GM18498 (cell line): Measurements from ENCODE around the gene RENBP.

Source experiments
- ATAC-seq: cut with Tn5 transposase; IDR thresholded peaks from one replicate; pipeline ENCODE4 v1.9.1; 2021; ENCODE audit warnings: mild to moderate bottlenecking, moderate library complexity; ENCODE audit not compliant: unreplicated experiment

RENBP gene

GRCh38 chrX:153921511-153922446, 22.7 kb downstream of the RENBP start:
- no peak for ATAC-seq

GRCh38 chrX:153921070-153921469, 23.4 kb downstream of the RENBP start:
- no peak for ATAC-seq

DNA sequence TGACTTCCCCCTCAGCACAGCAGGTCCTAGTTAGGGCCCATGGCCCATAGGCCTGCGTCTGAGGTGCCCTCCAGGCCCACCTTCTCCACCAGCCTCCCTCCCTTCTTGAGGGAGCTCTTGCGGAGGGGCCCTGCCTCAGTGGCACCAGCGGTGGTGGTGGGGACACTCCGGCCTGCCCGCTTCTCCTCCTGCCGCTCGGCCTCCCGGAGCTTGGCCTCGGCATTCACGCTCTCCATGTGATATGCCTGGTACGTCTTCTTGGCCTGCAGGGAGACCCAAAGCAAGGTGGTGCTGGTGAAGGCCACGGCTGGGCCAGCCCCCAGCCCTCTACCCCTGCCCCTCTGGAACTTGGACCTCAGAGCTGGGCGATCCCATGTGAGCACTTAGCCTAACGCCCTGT, 23.9 kb downstream of the RENBP start:
- ATAC-seq = no peak

GRCh38 chrX:153919281-153919680, 25.2 kb downstream of the RENBP start:
- no peak for ATAC-seq

DNA sequence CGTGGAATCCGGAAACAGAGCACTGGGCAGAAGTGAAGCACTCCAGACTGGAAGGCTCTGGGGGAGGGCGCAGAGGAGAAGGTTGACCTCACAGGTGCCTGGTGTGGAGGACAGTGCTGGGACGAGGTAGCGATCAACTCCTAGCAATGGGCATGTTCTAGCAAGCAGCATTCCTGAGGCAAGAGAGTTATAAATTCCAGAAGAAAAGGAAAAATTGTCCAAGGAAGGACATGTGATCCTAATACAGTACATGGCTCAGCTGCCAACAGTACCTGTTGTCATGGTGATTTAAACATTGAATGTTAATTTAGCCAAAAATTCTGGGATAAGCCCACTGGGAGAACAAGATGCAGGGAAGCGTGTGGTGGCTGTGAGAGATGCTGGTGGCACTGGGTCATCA, 26.6 kb downstream of the RENBP start:
- ATAC-seq = no peak

DNA sequence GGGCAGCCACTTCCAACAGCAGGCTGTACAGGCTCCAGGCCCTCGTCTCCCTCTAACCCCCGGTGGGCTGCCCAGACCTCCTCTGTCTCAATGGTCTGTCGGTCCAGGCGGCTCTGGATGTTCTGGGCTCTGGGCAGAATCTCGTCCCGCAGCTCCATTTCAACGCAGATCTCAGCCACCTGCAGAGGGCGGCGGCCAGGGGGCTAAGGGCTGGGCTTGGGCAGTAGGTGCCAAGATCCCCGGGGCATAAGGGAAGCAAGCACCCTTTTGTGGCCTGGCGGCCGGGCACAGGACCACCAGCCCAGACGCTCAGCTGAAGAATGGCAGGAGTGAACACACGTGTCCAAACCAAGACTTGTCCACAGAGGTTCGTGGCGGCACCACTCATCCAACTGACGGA, 30.7 kb downstream of the RENBP start:
- no peak for ATAC-seq

GRCh38 chrX:153913211-153913610, 31.2 kb downstream of the RENBP start:
- ATAC-seq = no peak

DNA sequence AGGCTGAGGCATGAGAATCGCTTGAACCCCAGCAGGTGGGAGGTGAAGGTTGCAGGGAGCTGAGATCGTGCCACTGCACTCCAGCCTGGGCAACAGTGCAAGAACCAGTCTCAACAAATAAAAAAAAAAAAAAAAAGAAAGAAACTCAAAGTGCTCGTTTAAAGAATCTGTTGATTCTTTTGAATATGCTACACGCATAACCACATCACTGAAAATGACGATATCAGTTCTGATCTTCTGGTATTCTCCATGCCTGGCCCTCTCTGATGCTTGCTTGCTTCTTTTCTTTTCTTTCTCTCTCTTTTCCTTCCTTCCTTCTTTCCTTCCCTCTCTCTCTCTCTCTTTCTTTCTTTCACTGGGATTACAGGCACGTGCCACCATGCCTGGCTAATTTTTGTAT, 32.6 kb downstream of the RENBP start:
- ATAC-seq = no peak

- ATAC-seq = no peak
Measured at GRCh38 chrX:153910446-153910845, 34.0 kb downstream of the RENBP start.

- no peak for ATAC-seq
Measured at GRCh38 chrX:153909980-153910360, 34.5 kb downstream of the RENBP start.

DNA sequence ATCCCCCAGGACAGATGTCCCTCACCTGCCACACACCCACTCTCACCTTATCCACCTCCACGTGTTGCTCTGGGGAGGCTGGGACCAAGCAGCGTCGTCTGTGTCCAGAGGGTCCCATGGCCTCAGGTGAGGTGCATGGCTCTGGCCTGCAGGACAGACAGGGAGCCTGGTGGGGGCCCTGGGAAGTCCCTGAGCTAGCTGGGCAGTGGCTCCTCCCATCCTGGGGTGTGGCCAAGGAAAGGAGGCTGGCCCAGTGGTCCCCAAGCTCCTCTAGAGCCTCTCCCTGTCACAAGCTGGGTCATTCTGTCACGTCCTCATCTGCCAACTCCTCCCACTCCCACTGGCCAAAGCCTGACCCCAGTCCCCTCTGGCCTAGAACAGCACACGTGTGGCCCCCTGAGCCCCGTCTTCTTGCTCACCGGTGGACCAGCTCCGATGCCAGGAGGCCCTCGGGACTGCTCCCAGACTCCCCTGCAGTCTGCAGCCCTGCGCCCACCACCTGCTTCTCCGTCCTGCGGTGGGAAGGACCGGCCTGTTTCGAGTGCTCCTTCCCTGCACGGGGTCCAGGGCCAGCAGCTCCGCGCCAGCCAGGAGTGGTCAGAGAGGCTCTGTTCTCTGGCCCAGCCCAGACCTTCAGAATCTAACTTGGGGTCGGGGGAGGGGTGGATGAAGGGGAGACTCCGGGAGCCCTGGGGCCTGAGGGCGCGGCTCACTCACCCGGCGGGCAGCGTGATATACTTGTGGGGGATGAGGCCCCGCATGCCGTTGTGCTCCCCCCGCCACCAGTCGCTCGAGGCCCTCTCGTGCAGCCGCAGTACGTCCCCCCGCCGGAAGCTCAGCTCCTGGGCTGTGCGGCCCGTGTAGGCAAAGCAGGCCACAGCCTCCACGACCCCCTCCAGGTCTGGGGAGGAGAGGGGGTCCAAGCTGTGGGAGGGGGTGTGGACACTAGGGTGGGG, 35.1 kb downstream of the RENBP start:
- ATAC-seq = no peak

GRCh38 chrX:153908219-153908860, 36.1 kb downstream of the RENBP start:
- ATAC-seq = no peak

DNA sequence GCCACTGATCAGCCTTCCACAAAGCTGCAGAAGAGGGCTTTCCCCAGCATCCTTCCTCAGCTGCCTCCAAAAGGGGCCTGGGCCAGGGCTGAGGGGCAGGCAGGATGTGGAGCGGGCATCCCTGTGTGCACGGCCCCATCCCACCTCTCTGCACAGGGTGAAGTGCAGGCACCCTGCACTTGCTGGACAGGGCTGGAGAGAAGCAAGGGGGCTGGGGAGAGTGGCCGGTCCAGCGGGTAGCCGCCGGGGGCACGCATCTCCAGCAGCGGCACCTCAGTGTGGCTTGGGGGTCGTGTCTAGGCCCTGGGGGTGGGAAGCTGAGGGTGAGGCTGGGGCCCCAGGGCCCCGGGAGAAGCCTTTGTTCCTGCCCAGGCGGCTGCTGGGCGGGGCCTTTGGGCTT, 37.0 kb downstream of the RENBP start:
- no peak for ATAC-seq

DNA sequence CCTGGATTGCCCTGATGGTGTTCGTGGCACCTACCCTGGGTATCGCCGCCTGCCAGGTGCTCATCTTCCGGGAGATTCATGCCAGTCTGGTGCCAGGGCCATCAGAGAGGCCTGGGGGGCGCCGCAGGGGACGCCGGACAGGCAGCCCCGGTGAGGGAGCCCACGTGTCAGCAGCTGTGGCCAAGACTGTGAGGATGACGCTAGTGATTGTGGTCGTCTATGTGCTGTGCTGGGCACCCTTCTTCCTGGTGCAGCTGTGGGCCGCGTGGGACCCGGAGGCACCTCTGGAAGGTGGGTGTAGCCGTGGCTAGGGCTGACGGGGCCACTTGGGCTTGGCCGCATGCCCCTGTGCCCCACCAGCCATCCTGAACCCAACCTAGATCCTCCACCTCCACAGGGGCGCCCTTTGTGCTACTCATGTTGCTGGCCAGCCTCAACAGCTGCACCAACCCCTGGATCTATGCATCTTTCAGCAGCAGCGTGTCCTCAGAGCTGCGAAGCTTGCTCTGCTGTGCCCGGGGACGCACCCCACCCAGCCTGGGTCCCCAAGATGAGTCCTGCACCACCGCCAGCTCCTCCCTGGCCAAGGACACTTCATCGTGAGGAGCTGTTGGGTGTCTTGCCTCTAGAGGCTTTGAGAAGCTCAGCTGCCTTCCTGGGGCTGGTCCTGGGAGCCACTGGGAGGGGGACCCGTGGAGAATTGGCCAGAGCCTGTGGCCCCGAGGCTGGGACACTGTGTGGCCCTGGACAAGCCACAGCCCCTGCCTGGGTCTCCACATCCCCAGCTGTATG, 38.1 kb downstream of the RENBP start:
- no peak for ATAC-seq

DNA sequence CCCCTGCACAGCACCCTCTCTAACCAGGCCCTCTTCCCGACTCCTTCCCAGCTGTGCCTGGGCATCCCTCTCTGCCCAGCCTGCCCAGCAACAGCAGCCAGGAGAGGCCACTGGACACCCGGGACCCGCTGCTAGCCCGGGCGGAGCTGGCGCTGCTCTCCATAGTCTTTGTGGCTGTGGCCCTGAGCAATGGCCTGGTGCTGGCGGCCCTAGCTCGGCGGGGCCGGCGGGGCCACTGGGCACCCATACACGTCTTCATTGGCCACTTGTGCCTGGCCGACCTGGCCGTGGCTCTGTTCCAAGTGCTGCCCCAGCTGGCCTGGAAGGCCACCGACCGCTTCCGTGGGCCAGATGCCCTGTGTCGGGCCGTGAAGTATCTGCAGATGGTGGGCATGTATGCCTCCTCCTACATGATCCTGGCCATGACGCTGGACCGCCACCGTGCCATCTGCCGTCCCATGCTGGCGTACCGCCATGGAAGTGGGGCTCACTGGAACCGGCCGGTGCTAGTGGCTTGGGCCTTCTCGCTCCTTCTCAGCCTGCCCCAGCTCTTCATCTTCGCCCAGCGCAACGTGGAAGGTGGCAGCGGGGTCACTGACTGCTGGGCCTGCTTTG, 38.9 kb downstream of the RENBP start:
- ATAC-seq = no peak

- no peak for ATAC-seq
Measured at GRCh38 chrX:153903991-153904957, 40.2 kb downstream of the RENBP start, which contains the start of gene AVPR2. TSS of gene AVPR2 (plus strand) at chrX:153904673. CDS start at chrX:153905146, 473 bp downstream.

DNA sequence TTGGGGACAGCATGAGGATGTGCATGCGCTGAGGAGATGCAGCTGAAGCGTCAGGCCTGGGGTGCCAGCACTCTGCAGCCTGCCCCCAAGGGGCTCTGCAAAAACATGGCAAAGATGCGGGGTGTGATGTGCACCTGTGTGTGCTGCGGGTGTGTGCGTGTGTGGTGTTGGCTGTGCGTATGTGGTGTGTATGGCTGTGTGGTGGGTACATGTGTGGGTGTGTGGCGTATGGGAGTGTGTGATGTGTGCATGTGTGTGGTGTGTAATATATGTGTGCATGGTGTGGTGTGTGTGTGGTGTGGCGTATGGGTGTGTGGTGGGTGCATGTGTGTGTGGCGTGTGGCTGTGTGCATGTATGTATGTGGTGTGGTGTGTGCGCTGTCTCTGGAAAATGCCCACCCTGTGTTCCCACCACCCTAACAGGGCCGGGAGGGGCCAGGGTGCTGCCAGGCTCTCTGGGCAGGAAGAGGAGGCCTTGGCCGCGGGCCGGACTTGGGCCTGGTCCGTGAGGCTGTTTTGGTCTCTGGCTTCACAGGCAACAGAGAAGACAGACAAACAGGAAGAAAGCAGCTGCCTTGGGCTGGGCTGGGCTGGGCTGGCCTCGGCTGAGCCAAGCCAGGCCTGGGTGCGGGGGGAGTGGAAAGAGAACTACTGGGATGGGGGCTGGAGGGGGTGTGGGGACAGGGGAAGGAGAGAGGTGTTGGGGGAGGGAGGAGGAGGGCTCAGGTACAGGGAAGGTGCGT, 41.0 kb downstream of the RENBP start:
- no peak for ATAC-seq

- ATAC-seq = no peak
Measured at GRCh38 chrX:153902385-153902784, 42.1 kb downstream of the RENBP start.
